ENCODE data around the gene CUX1.

DNA sequence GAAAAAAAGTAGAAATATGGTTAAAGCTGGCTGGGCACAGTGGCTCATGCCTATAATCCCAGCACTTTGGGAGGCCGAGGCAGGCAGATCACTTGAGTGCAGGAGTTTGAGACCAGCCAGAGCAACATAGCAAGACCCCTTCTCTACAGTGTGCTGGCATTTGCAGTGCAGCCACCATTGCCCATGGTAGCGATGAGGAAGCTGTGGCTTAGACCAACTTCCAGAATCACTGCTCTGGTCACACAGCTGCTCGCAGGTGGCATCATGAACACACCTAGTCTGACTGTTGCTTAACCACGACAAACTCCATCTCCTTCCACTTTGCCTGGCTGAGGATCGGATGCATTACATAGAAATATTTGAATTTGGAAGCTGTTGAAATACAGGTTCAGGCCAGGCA, 137.1 kb downstream of the CUX1 start:
- TF ChIP-seq REST (IDR thresholded peaks at IDR 0.05; ENCODE audit: low read depth) (no peak), RAD21 (IDR thresholded peaks at IDR 0.05; ENCODE audit: low read depth) (no peak)
- TF ChIP-seq, protein P1, sequence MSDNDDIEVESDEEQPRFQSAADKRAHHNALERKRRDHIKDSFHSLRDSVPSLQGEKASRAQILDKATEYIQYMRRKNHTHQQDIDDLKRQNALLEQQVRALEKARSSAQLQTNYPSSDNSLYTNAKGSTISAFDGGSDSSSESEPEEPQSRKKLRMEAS (IDR thresholded peaks at IDR 0.05), result no peak
- TF ChIP-seq, protein P2, sequence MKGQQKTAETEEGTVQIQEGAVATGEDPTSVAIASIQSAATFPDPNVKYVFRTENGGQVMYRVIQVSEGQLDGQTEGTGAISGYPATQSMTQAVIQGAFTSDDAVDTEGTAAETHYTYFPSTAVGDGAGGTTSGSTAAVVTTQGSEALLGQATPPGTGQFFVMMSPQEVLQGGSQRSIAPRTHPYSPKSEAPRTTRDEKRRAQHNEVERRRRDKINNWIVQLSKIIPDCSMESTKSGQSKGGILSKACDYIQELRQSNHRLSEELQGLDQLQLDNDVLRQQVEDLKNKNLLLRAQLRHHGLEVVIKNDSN (IDR thresholded peaks at IDR 0.05), result no peak
